Lower leg skin (tissue), 4 donors: ENCODE measurements around the gene THSD7B. TPM values are rescaled to one million over a fixed set of nuclear protein-coding genes. Genes with fewer than 3 reads are reported as not detected.

ENCODE experiments used
- DNase-seq, 2 donors: peaks; one replicate each; pipeline ENCODE4 v3.0.0-alpha.2; 2019; ENCODE audit warnings: low spot score in 2 of 2
- H3K4me3 ChIP-seq: fragments of 200-600 bp; sonication (generic); 2 replicates; pipeline ENCODE4 v1.5.1; 2017; ENCODE audit warnings: mild to moderate bottlenecking, low read depth; ENCODE audit not compliant: poor library complexity, severe bottlenecking
- CTCF ChIP-seq, 3 donors: fragments of 450-650 bp; IDR thresholded peaks; one replicate each; pipeline ENCODE4 v1.5.1; 2016; ENCODE audit warnings: antibody characterized with exemption in 3 of 3, mild to moderate bottlenecking in 3 of 3, moderate library complexity in 2 of 3
- POLR2A ChIP-seq, 2 donors: fragments of 450-650 bp; IDR thresholded peaks; one replicate each; pipeline ENCODE4 v1.6.1; 2016 to 2017; ENCODE audit warnings: antibody characterized with exemption in 2 of 2, mild to moderate bottlenecking in 1 of 2, moderate library complexity in 1 of 2
- WGBS, 2 donors: methylation state at CpG; one replicate each; pipeline ENCODE4 v1.1.5; 2018; 5-methylcytosine and 5-hydroxymethylcytosine counted together
- intact Hi-C: fragments of 100-400 bp; cut with DNase I; formaldehyde crosslinking; loops from one replicate; pipeline ENCODE4 v1.15.0; 2023; ENCODE audit warnings: low total_unique reads
- total RNA-seq, 4 donors: library from RNA; depleted of rRNA; stranded (reverse); fragments of >200 nt; gene quantifications; one replicate each; pipeline ENCODE4 v1.1.0, GENCODE V29; 2016

The THSD7B gene
- total RNA-seq, 4 donors from 2014 or later: not detected

- TF ChIP-seq POLR2A (IDR thresholded peaks at IDR 0.05): no peak
Observed at GRCh38 chr2:136785215-136785614, 19.9 kb downstream of the THSD7B start.

GRCh38 chr2:136787970-136788369 lies 22.6 kb downstream of the THSD7B start:
- no peak for TF ChIP-seq CTCF (IDR thresholded peaks at IDR 0.05)
- no peak for TF ChIP-seq POLR2A (IDR thresholded peaks at IDR 0.05)
- no peak for DNase-seq
- WGBS, 2 donors: 82 to 86% methylated on average over 3 of the region's 3 CpGs
- intact Hi-C loops: no loop called here
- no peak overlapping the region for H3K4me3 ChIP-seq

More at GRCh38 chr2:136785215-136785614, 19.9 kb downstream of the THSD7B start:
- DNase-seq: no peak
- WGBS, 2 donors: 71 to 84% methylated on average over 3 of the region's 3 CpGs
- H3K4me3 ChIP-seq: no peak overlapping the region
- intact Hi-C loops: no loop called here

GRCh38 chr2:136796339-136796738 lies 31.0 kb downstream of the THSD7B start:
- H3K4me3 ChIP-seq: no peak overlapping the region
- no peak for DNase-seq
- TF ChIP-seq CTCF (IDR thresholded peaks at IDR 0.05): no peak
- TF ChIP-seq POLR2A (IDR thresholded peaks at IDR 0.05): no peak
- intact Hi-C loops: loop anchor here (10.0 kb wide), 1 partner anchor 328 kb away; no protein-coding TSS in a partner anchor
- 89 to 93% methylated on average over 4 of the region's 4 CpGs for WGBS, 2 donors

- intact Hi-C loops: loop anchor here (10.0 kb wide), 1 partner anchor 326 kb away; no protein-coding TSS in a partner anchor
- DNase-seq: no peak
- TF ChIP-seq POLR2A (IDR thresholded peaks at IDR 0.05) (no peak), CTCF (IDR thresholded peaks at IDR 0.05) (no peak)
- H3K4me3 ChIP-seq: no peak overlapping the region
Observed at GRCh38 chr2:136798766-136799165, 33.4 kb downstream of the THSD7B start.

GRCh38 chr2:136801661-136802060 lies 36.3 kb downstream of the THSD7B start:
- no peak for TF ChIP-seq POLR2A (IDR thresholded peaks at IDR 0.05)
- no peak for TF ChIP-seq CTCF (IDR thresholded peaks at IDR 0.05)
- no peak overlapping the region for H3K4me3 ChIP-seq
- intact Hi-C loops: no loop called here
- 80 to 84% methylated on average over 4 of the region's 4 CpGs for WGBS, 2 donors
- no peak for DNase-seq

GRCh38 chr2:136809998-136810397 lies 44.7 kb downstream of the THSD7B start:
- no peak overlapping the region for H3K4me3 ChIP-seq
- intact Hi-C loops: no loop called here
- 54 to 74% methylated on average over 4 of the region's 4 CpGs for WGBS, 2 donors
- no peak for DNase-seq
- TF ChIP-seq POLR2A (IDR thresholded peaks at IDR 0.05) (no peak), CTCF (IDR thresholded peaks at IDR 0.05) (no peak)
